ENCODE measurements around the gene TBXAS1. TPM values are rescaled to one million over a fixed set of nuclear protein-coding genes. Genes with fewer than 3 reads are reported as not detected.

TBXAS1 gene
- total and polyA plus RNA-seq, 2 of the 8 experiments (the other 6 are each of a cell fraction or from before 2014, with no cell fraction given): 0.86 to 2.1 TPM

GRCh38 chr7:140036224-140036962 is 207.3 kb downstream of the TBXAS1 start:
- no peak overlapping the region for H4K5ac ChIP-seq (ENCODE audit: insufficient read length, low read depth, low read length)
- no peak overlapping the region for H3K23ac ChIP-seq (ENCODE audit: insufficient read length)
- peak overlapping the region; percentile 33 for H3K4ac ChIP-seq (replicated peaks; ENCODE audit: insufficient read length, low read depth, low read length)
- CTCF ChIA-PET (ENCODE audit: partially characterized antibody): no interaction called here
- H2BK5ac ChIP-seq (ENCODE audit: low read depth, low read length): no peak overlapping the region
- no peak overlapping the region for H4K8ac ChIP-seq (ENCODE audit: extremely low read depth, insufficient read depth, low read length)
- H3K4me1 ChIP-seq (replicated peaks in 1 of 4; ENCODE audit: control insufficient read depth in 3 of 4, insufficient read depth in 4 of 4, low read length in 3 of 4): no peaks in the 10 kb centered on the region
- H2AK5ac ChIP-seq (ENCODE audit: low read depth, low read length): no peak overlapping the region
- H3K9ac ChIP-seq (replicated peaks in 1 of 4; ENCODE audit: extremely low read depth in 1 of 4, low read depth in 3 of 4, low read length in 3 of 4): no peak overlapping the region
- no peak overlapping the region for H2BK12ac ChIP-seq (ENCODE audit: low read depth, low read length)
- H3K9me3 ChIP-seq (ENCODE audit: insufficient read depth in 2 of 2, low read depth in 1 of 2, low read length in 1 of 2): no peaks in the 10 kb centered on the region
- no peak overlapping the region for H3K27ac ChIP-seq (ENCODE audit: low read depth, low read length)
- POLR2A ChIA-PET (ENCODE audit: partially characterized antibody): no interaction called here
- WGBS, 2 experiments (ENCODE audit: extremely low coverage in 1 of 2, insufficient coverage in 1 of 2, insufficient read length in 1 of 2, insufficient replicate concordance in 2 of 2, low coverage in 1 of 2, low lambda C conversion rate in 2 of 2, missing lambda C conversion rate in 1 of 2): 90% methylated on average over 11 of the region's 11 CpGs; no CpG with 5 or more reads in 1 of the 2 experiments
- no peak overlapping the region for H4K91ac ChIP-seq (replicated peaks; ENCODE audit: insufficient read length, low read length)
- H3K36me3 ChIP-seq (ENCODE audit: control insufficient read depth in 2 of 4, insufficient read depth in 4 of 4, low read length in 3 of 4): no peaks in the 10 kb centered on the region
- H2BK120ac ChIP-seq (replicated peaks; ENCODE audit: low read depth, low read length): no peak overlapping the region
- no peaks in the 10 kb centered on the region for H4K20me1 ChIP-seq (replicated peaks in 1 of 2; ENCODE audit: control insufficient read depth in 1 of 2, insufficient read depth in 2 of 2, low read length in 2 of 2)
- H2BK15ac ChIP-seq (ENCODE audit: low read length): no peak overlapping the region
- no peak overlapping the region for H3K18ac ChIP-seq (ENCODE audit: extremely low read depth, low read length)
- H3K56ac ChIP-seq (replicated peaks; ENCODE audit: insufficient read length, low read depth, low read length): no peak overlapping the region
- no peaks in the 10 kb centered on the region for H3K27me3 ChIP-seq (replicated peaks in 1 of 4; ENCODE audit: control insufficient read depth in 3 of 4, extremely low read depth in 1 of 4, insufficient read depth in 3 of 4, low read length in 3 of 4)
- H3K4me2 ChIP-seq (ENCODE audit: insufficient read depth in 1 of 2, low read depth in 2 of 2, low read length in 2 of 2): no peak overlapping the region
- H3K79me2 ChIP-seq (ENCODE audit: control insufficient read depth in 1 of 2, insufficient read depth in 2 of 2, low read length in 2 of 2): no peaks in the 10 kb centered on the region
- H3K23me2 ChIP-seq (ENCODE audit: low read depth, low read length): no peaks in the 10 kb centered on the region; the same call in 1 of the 2 replicates
- FAIRE-seq (no peak), DNase-seq (ENCODE audit: low read depth in 1 of 2, low spot score in 2 of 2) (no peak)
- no peaks in the 10 kb centered on the region for H3K79me1 ChIP-seq (ENCODE audit: low read depth, low read length)
- H3K14ac ChIP-seq (ENCODE audit: insufficient read length): no peak overlapping the region
- no peak overlapping the region for H3K4me3 ChIP-seq (ENCODE audit: extremely low read depth in 1 of 4, insufficient read depth in 2 of 4, low read depth in 3 of 4, low read length in 4 of 4)
- H2BK20ac ChIP-seq (ENCODE audit: low read length): no peak overlapping the region
- no peak overlapping the region for H2AFZ ChIP-seq (ENCODE audit: low read length)
- no peak for TF ChIP-seq GABPA (IDR thresholded peaks at IDR 0.05; ENCODE audit: borderline replicate concordance, insufficient read depth, low read length)
- TF ChIP-seq BCL11A (IDR thresholded peaks at IDR 0.05; ENCODE audit: low read depth in 2 of 2, low read length in 2 of 2): no peak
- no peak for TF ChIP-seq SIX5 (IDR thresholded peaks at IDR 0.05; ENCODE audit: low read depth, low read length)
- TF ChIP-seq POU5F1 (IDR thresholded peaks at IDR 0.05; ENCODE audit: low read depth, low read length): no peak
- no peak for TF ChIP-seq FOSL1 (IDR thresholded peaks at IDR 0.05; ENCODE audit: insufficient read depth, low read depth, low read length)
- TF ChIP-seq E2F6 (IDR thresholded peaks at IDR 0.05): no peak
- no peak for TF ChIP-seq SIRT6 (IDR thresholded peaks at IDR 0.05; ENCODE audit: low read length)
- TF ChIP-seq NANOG (IDR thresholded peaks at IDR 0.05; ENCODE audit: insufficient read depth, low read depth, low read length, poor library complexity, severe bottlenecking): no peak
- no peak for TF ChIP-seq RNF2 (IDR thresholded peaks at IDR 0.05; ENCODE audit: borderline replicate concordance, low read depth, low read length, missing control alignments, poor library complexity, severe bottlenecking)
- no peak for TF ChIP-seq JUN (IDR thresholded peaks at IDR 0.05; ENCODE audit: low read depth, low read length)
- TF ChIP-seq ASH2L (IDR thresholded peaks at IDR 0.05; ENCODE audit: low read length): no peak
- TF ChIP-seq GTF2F1 (IDR thresholded peaks at IDR 0.05; ENCODE audit: borderline replicate concordance, low read depth, low read length): no peak

Data from H1 (cell line).